Effector CD8-positive, alpha-beta T cell (primary cell): Measurements from ENCODE around the gene USP17L24.
"Not testable (repeated sequence)": the region's sequence is repeated elsewhere in the genome, so short reads cannot be mapped to it uniquely, and the experiment has no call there.

ENCODE experiments used
- DNase-seq: peaks from one replicate; lab custom pipeline; 2025; lab: John Stamatoyannopoulos, UW
- total RNA-seq, 4 experiments: gene quantifications; one replicate each; lab custom pipeline; 2026; lab: John Stamatoyannopoulos, UW

USP17L24 gene
- 0 reads per million in 4 experiments for total RNA-seq

DNA sequence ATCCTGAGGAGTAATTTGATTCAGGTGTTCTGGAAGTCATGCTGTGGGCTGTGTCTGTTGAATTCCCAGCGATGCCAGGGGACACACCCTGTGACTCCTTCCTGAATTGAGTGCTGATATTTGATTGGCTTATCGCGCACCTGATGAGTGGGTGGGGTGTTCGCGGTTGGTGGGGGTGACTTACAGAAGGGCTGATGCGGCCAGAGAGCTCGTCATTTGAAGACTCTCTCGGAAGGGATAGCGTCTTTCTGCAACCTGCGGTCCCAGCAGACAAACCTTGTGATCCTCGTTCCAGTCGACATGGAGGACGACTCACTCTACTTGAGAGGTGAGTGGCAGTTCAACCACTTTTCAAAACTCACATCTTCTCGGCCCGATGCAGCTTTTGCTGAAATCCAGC, at the start of gene USP17L24:
Gene USP17L24, plus strand, starts transcription at position 301 of the 400 bp plus-strand sequence. Its CDS starts 0 bp downstream, at position 301.
- DNase-seq: not testable (repeated sequence)

GRCh38 chr4:9324191-9324590, 774 bp upstream of the USP17L24 start:
- not testable (repeated sequence) for DNase-seq

DNA sequence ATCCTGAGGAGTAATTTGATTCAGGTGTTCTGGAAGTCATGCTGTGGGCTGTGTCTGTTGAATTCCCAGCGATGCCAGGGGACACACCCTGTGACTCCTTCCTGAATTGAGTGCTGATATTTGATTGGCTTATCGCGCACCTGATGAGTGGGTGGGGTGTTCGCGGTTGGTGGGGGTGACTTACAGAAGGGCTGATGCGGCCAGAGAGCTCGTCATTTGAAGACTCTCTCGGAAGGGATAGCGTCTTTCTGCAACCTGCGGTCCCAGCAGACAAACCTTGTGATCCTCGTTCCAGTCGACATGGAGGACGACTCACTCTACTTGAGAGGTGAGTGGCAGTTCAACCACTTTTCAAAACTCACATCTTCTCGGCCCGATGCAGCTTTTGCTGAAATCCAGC, 4.6 kb downstream of the USP17L24 start, which contains the start of gene USP17L25:
Gene USP17L25, plus strand, starts transcription at position 301 of the 400 bp plus-strand sequence. Its CDS starts 0 bp downstream, at position 301.
- DNase-seq: not testable (repeated sequence)

GRCh38 chr4:9334358-9334757, 9.4 kb downstream of the USP17L24 start, which contains the start of gene USP17L26:
TSS of gene USP17L26 (plus strand) at chr4:9334658. CDS start at chr4:9334658, 0 bp downstream.
- DNase-seq: not testable (repeated sequence)

- not testable (repeated sequence) for DNase-seq
Observed at GRCh38 chr4:9339103-9339502, 14.1 kb downstream of the USP17L24 start, which contains the start of gene USP17L5. TSS of gene USP17L5 (plus strand) at chr4:9339403. CDS start at chr4:9339403, 0 bp downstream.

DNA sequence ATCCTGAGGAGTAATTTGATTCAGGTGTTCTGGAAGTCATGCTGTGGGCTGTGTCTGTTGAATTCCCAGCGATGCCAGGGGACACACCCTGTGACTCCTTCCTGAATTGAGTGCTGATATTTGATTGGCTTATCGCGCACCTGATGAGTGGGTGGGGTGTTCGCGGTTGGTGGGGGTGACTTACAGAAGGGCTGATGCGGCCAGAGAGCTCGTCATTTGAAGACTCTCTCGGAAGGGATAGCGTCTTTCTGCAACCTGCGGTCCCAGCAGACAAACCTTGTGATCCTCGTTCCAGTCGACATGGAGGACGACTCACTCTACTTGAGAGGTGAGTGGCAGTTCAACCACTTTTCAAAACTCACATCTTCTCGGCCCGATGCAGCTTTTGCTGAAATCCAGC, 18.9 kb downstream of the USP17L24 start, which contains the start of gene USP17L27:
Gene USP17L27, plus strand, starts transcription at position 301 of the 400 bp plus-strand sequence. Its CDS starts 0 bp downstream, at position 301.
- DNase-seq: not testable (repeated sequence)

DNA sequence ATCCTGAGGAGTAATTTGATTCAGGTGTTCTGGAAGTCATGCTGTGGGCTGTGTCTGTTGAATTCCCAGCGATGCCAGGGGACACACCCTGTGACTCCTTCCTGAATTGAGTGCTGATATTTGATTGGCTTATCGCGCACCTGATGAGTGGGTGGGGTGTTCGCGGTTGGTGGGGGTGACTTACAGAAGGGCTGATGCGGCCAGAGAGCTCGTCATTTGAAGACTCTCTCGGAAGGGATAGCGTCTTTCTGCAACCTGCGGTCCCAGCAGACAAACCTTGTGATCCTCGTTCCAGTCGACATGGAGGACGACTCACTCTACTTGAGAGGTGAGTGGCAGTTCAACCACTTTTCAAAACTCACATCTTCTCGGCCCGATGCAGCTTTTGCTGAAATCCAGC, 23.6 kb downstream of the USP17L24 start, which contains the start of gene USP17L28:
Gene USP17L28, plus strand, starts transcription at position 301 of the 400 bp plus-strand sequence. Its CDS starts 0 bp downstream, at position 301.
- not testable (repeated sequence) for DNase-seq

- DNase-seq: not testable (repeated sequence)
Observed at GRCh38 chr4:9350866-9351265, 25.9 kb downstream of the USP17L24 start.

DNA sequence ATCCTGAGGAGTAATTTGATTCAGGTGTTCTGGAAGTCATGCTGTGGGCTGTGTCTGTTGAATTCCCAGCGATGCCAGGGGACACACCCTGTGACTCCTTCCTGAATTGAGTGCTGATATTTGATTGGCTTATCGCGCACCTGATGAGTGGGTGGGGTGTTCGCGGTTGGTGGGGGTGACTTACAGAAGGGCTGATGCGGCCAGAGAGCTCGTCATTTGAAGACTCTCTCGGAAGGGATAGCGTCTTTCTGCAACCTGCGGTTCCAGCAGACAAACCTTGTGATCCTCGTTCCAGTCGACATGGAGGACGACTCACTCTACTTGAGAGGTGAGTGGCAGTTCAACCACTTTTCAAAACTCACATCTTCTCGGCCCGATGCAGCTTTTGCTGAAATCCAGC, 28.4 kb downstream of the USP17L24 start, which contains the start of gene USP17L29:
Gene USP17L29, plus strand, starts transcription at position 301 of the 400 bp plus-strand sequence. Its CDS starts 0 bp downstream, at position 301.
- not testable (repeated sequence) for DNase-seq

DNA sequence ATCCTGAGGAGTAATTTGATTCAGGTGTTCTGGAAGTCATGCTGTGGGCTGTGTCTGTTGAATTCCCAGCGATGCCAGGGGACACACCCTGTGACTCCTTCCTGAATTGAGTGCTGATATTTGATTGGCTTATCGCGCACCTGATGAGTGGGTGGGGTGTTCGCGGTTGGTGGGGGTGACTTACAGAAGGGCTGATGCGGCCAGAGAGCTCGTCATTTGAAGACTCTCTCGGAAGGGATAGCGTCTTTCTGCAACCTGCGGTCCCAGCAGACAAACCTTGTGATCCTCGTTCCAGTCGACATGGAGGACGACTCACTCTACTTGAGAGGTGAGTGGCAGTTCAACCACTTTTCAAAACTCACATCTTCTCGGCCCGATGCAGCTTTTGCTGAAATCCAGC, 37.9 kb downstream of the USP17L24 start, which contains the start of gene USP17L30:
Gene USP17L30, plus strand, starts transcription at position 301 of the 400 bp plus-strand sequence. Its CDS starts 0 bp downstream, at position 301.
- not testable (repeated sequence) for DNase-seq
